ENCODE data around the gene MIR17HG. TPM values are rescaled to one million over a fixed set of nuclear protein-coding genes. Genes with fewer than 3 reads are reported as not detected.

The MIR17HG gene
- polyA plus RNA-seq, 1 donor from 2014 or later = 0.79 TPM

DNA sequence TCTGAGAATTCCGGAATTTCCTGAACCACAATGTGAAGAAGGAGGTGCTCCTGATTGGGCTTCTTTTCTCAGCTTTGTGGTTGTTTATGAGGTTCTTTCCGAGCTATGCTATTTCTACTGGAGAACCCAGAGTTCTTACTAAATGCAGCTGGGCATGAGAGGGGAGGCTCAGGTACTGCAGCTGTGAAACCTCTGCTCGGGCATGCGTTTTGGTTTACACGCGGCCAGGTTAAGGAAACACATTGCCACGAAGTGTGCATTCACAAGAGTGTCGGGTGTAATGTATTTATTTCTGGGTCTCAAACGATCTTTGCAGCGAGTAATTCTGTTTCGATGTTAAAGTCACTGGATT lies 661 bp upstream of the MIR17HG start:
- Histone ChIP-seq H3K79me2 (replicated peaks; ENCODE audit: insufficient read depth, low read length) (peaks cover 29% of the 10 kb centered on the region), H3K36me3 (ENCODE audit: insufficient read depth, low read length) (no peaks in the 10 kb centered on the region), H3F3A (ENCODE audit: insufficient read depth, low read length, poor library complexity, severe bottlenecking) (no peaks in the 10 kb centered on the region), H2AFZ (ENCODE audit: low read depth, low read length) (peak overlapping the region; percentile 22), H3K9ac (ENCODE audit: low read length) (peak overlapping the region; percentile 77), H3K4me3 (ENCODE audit: low read length) (peak overlapping the region; percentile 73), H3K4me2 (ENCODE audit: low read length) (peak overlapping the region; percentile 83), H3K27ac (ENCODE audit: low read length) (no peak overlapping the region), H4K20me1 (ENCODE audit: insufficient read depth) (peaks cover 12% of the 10 kb centered on the region), H3K9me3 (ENCODE audit: low read length) (no peaks in the 10 kb centered on the region), H3K9me2 (ENCODE audit: insufficient read depth, low read length) (no peaks in the 10 kb centered on the region), H3K27me3 (ENCODE audit: insufficient read depth, low read depth, low read length) (peaks cover 7% of the 10 kb centered on the region)
- TF ChIP-seq, protein P1, sequence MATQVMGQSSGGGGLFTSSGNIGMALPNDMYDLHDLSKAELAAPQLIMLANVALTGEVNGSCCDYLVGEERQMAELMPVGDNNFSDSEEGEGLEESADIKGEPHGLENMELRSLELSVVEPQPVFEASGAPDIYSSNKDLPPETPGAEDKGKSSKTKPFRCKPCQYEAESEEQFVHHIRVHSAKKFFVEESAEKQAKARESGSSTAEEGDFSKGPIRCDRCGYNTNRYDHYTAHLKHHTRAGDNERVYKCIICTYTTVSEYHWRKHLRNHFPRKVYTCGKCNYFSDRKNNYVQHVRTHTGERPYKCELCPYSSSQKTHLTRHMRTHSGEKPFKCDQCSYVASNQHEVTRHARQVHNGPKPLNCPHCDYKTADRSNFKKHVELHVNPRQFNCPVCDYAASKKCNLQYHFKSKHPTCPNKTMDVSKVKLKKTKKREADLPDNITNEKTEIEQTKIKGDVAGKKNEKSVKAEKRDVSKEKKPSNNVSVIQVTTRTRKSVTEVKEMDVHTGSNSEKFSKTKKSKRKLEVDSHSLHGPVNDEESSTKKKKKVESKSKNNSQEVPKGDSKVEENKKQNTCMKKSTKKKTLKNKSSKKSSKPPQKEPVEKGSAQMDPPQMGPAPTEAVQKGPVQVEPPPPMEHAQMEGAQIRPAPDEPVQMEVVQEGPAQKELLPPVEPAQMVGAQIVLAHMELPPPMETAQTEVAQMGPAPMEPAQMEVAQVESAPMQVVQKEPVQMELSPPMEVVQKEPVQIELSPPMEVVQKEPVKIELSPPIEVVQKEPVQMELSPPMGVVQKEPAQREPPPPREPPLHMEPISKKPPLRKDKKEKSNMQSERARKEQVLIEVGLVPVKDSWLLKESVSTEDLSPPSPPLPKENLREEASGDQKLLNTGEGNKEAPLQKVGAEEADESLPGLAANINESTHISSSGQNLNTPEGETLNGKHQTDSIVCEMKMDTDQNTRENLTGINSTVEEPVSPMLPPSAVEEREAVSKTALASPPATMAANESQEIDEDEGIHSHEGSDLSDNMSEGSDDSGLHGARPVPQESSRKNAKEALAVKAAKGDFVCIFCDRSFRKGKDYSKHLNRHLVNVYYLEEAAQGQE (IDR thresholded peaks at IDR 0.05; ENCODE audit: borderline replicate concordance) = no peak
- no peak for TF ChIP-seq EP300 (conservative IDR thresholded peaks at IDR 0.05; ENCODE audit: poor library complexity, severe bottlenecking)

- Histone ChIP-seq H3K4me3 (ENCODE audit: low read length) (peak overlapping the region; percentile 73), H3K4me2 (ENCODE audit: low read length) (no peak overlapping the region), H4K20me1 (ENCODE audit: insufficient read depth) (peaks cover 12% of the 10 kb centered on the region), H2AFZ (ENCODE audit: low read depth, low read length) (peak overlapping the region; percentile 21), H3K36me3 (ENCODE audit: insufficient read depth, low read length) (peaks cover 7% of the 10 kb centered on the region), H3K27ac (ENCODE audit: low read length) (peak overlapping the region; percentile 55), H3F3A (ENCODE audit: insufficient read depth, low read length, poor library complexity, severe bottlenecking) (no peaks in the 10 kb centered on the region), H3K9me2 (ENCODE audit: insufficient read depth, low read length) (no peaks in the 10 kb centered on the region), H3K9me3 (ENCODE audit: low read length) (no peaks in the 10 kb centered on the region), H3K9ac (ENCODE audit: low read length) (peak overlapping the region; percentile 77), H3K79me2 (replicated peaks; ENCODE audit: insufficient read depth, low read length) (peaks cover 41% of the 10 kb centered on the region), H3K27me3 (ENCODE audit: insufficient read depth, low read depth, low read length) (peaks cover 7% of the 10 kb centered on the region)
- TF ChIP-seq, protein P2, sequence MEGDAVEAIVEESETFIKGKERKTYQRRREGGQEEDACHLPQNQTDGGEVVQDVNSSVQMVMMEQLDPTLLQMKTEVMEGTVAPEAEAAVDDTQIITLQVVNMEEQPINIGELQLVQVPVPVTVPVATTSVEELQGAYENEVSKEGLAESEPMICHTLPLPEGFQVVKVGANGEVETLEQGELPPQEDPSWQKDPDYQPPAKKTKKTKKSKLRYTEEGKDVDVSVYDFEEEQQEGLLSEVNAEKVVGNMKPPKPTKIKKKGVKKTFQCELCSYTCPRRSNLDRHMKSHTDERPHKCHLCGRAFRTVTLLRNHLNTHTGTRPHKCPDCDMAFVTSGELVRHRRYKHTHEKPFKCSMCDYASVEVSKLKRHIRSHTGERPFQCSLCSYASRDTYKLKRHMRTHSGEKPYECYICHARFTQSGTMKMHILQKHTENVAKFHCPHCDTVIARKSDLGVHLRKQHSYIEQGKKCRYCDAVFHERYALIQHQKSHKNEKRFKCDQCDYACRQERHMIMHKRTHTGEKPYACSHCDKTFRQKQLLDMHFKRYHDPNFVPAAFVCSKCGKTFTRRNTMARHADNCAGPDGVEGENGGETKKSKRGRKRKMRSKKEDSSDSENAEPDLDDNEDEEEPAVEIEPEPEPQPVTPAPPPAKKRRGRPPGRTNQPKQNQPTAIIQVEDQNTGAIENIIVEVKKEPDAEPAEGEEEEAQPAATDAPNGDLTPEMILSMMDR (IDR thresholded peaks at IDR 0.05; ENCODE audit: poor library complexity, severe bottlenecking) = no peak
- TF ChIP-seq, protein P1 (IDR thresholded peaks at IDR 0.05; ENCODE audit: borderline replicate concordance) = no peak
- TF ChIP-seq POLR2AphosphoS5 (IDR thresholded peaks at IDR 0.05) = no peak
- TF ChIP-seq SMC3 (conservative IDR thresholded peaks at IDR 0.05; ENCODE audit: poor library complexity) = no peak
- no peak for TF ChIP-seq RAD21 (conservative IDR thresholded peaks at IDR 0.05)
- TF ChIP-seq EZH2 (IDR thresholded peaks at IDR 0.05; ENCODE audit: borderline replicate concordance, insufficient read depth, low read length, poor library complexity, severe bottlenecking) = no peak
- no peak for TF ChIP-seq MXI1 (conservative IDR thresholded peaks at IDR 0.05; ENCODE audit: poor library complexity, severe bottlenecking)
- no peak for TF ChIP-seq EP300 (conservative IDR thresholded peaks at IDR 0.05; ENCODE audit: poor library complexity, severe bottlenecking)
- no peak for TF ChIP-seq TAF1 (IDR thresholded peaks at IDR 0.05; ENCODE audit: low read depth)
These were observed 764 bp downstream of the MIR17HG start for GRCh38 chr13:91347996-91348905.

Data from neural cell (in vitro differentiated cells).